IMR-90 (cell line): ENCODE results near the gene TMEM176B. TPM values are rescaled to one million over a fixed set of nuclear protein-coding genes. Genes with fewer than 3 reads are reported as not detected.
"Not testable (repeated sequence)": the region's sequence is repeated elsewhere in the genome, so short reads cannot be mapped to it uniquely, and the experiment has no call there.

Source experiments
- ATAC-seq: fragments of 200-7000 bp; cut with Tn5 transposase; 2 replicates; pipeline ENCODE4 v1.9.1; 2020; ENCODE audit warnings: low read depth, mild to moderate bottlenecking, moderate library complexity
- BruUV-seq: library from RNA; stranded (reverse); fragments of 400-500 nt; replicated peaks from 2 replicates; lab custom pipeline; 2021; lab: Mats Ljungman, UMichigan
- CTCF ChIA-PET: fragments of 300-600 bp; formaldehyde crosslinking; extraction: SDS; loops from one replicate; lab custom pipeline; 2021; ENCODE audit warnings: antibody characterized with exemption; lab: Yijun Ruan, JAX
- POLR2A ChIA-PET: fragments of 300-600 bp; sonication (Branson Sonifier 250); formaldehyde crosslinking; loops from one replicate; lab custom pipeline; 2022; ENCODE audit warnings: antibody characterized with exemption; ENCODE audit not compliant: unreplicated experiment; lab: Charles Lee
- DNase-seq: peaks from one replicate; pipeline ENCODE4 v3.0.0; 2013
- H2AFZ ChIP-seq: replicated peaks from 2 replicates; pipeline ENCODE3; 2013; ENCODE audit warnings: low read length, mild to moderate bottlenecking; ENCODE audit not compliant: poor library complexity
- H2AK5ac ChIP-seq: 2 replicates; pipeline ENCODE4 v1.6.1; 2013; ENCODE audit warnings: low read depth, low read length, inconsistent platforms
- H2AK9ac ChIP-seq: replicated peaks from 2 replicates; pipeline ENCODE3; 2013; ENCODE audit warnings: mild to moderate bottlenecking, low read depth, low read length, moderate library complexity; ENCODE audit not compliant: poor library complexity
- H2BK120ac ChIP-seq: 2 replicates; pipeline ENCODE4 v1.6.1; 2013; ENCODE audit warnings: low read depth, low read length, inconsistent platforms
- H2BK15ac ChIP-seq: 3 replicates; pipeline ENCODE4 v1.6.1; 2013; ENCODE audit warnings: low read depth, low read length, inconsistent platforms
- H2BK20ac ChIP-seq: 2 replicates; pipeline ENCODE4 v1.6.1; 2013; ENCODE audit warnings: low read depth, mild to moderate bottlenecking, inconsistent platforms, low read length, moderate library complexity
- H2BK5ac ChIP-seq: 2 replicates; pipeline ENCODE4 v1.6.1; 2013; ENCODE audit warnings: mild to moderate bottlenecking, low read depth, low read length, inconsistent platforms; ENCODE audit not compliant: poor library complexity, severe bottlenecking
- H3K14ac ChIP-seq: replicated peaks from 2 replicates; pipeline ENCODE4 v1.6.1; 2013; ENCODE audit warnings: low read depth, low read length, inconsistent platforms
- H3K18ac ChIP-seq: 2 replicates; pipeline ENCODE4 v1.6.1; 2013; ENCODE audit warnings: low read depth, low read length, control low read depth
- H3K23ac ChIP-seq: 2 replicates; pipeline ENCODE4 v1.6.1; 2013; ENCODE audit warnings: low read depth, low read length, inconsistent platforms
- H3K27ac ChIP-seq: 2 replicates; pipeline ENCODE4 v1.5.1; 2013; ENCODE audit warnings: mild to moderate bottlenecking, control low read depth, low read length; ENCODE audit not compliant: insufficient read depth
- H3K27me3 ChIP-seq: 2 replicates; pipeline ENCODE4 v1.6.1; 2013; ENCODE audit warnings: low read length; ENCODE audit not compliant: control insufficient read depth, insufficient read depth
- H3K36me3 ChIP-seq: 2 replicates; pipeline ENCODE4 v1.6.1; 2013; ENCODE audit warnings: low read length, mixed read lengths; ENCODE audit not compliant: control insufficient read depth, insufficient read depth
- H3K4ac ChIP-seq: 2 replicates; pipeline ENCODE4 v1.6.1; 2013; ENCODE audit warnings: low read depth, low read length, inconsistent platforms
- H3K4me1 ChIP-seq: 2 replicates; pipeline ENCODE4 v1.6.1; 2013; ENCODE audit warnings: low read length, mixed read lengths; ENCODE audit not compliant: control insufficient read depth, insufficient read depth
- H3K4me2 ChIP-seq: 2 replicates; pipeline ENCODE4 v1.6.1; 2013; ENCODE audit warnings: low read depth, mild to moderate bottlenecking, control low read depth, low read length, moderate library complexity
- H3K4me3 ChIP-seq: 2 replicates; pipeline ENCODE4 v1.5.1; 2013; ENCODE audit warnings: low read depth, mild to moderate bottlenecking, control low read depth, low read length, moderate library complexity; ENCODE audit not compliant: insufficient read depth
- H3K56ac ChIP-seq: 2 replicates; pipeline ENCODE4 v1.6.1; 2013; ENCODE audit warnings: low read length, inconsistent platforms; ENCODE audit not compliant: insufficient read depth; ENCODE audit errors: extremely low read depth
- H3K79me1 ChIP-seq, 2 experiments: 2 replicates each; pipeline ENCODE4 v1.6.1; 2013; ENCODE audit warnings: low read length in 2 of 2, inconsistent platforms in 1 of 2, low read depth in 1 of 2
- H3K9ac ChIP-seq: 2 replicates; pipeline ENCODE4 v1.6.1; 2013; ENCODE audit warnings: low read depth, low read length, control low read depth
- H3K9me1 ChIP-seq: 2 replicates; pipeline ENCODE4 v1.6.1; 2013; ENCODE audit warnings: low read length, inconsistent platforms; ENCODE audit not compliant: insufficient read depth
- H3K9me3 ChIP-seq: 2 replicates; pipeline ENCODE4 v1.6.1; 2013; ENCODE audit warnings: low read length; ENCODE audit not compliant: control insufficient read depth, insufficient read depth
- H4K20me1 ChIP-seq: 2 replicates; pipeline ENCODE4 v1.6.1; 2013; ENCODE audit warnings: low read length, inconsistent platforms; ENCODE audit not compliant: insufficient read depth
- H4K5ac ChIP-seq: 2 replicates; pipeline ENCODE4 v1.6.1; 2013; ENCODE audit warnings: mild to moderate bottlenecking, low read depth, low read length, control low read depth
- H4K8ac ChIP-seq, 2 experiments: 2 replicates each; pipeline ENCODE4 v1.6.1; 2013; ENCODE audit warnings: low read depth in 2 of 2, low read length in 2 of 2, control low read depth in 1 of 2, inconsistent platforms in 1 of 2
- H4K91ac ChIP-seq: 2 replicates; pipeline ENCODE4 v1.6.1; 2013; ENCODE audit warnings: low read depth, low read length, inconsistent platforms; ENCODE audit not compliant: insufficient read depth
- CEBPB ChIP-seq: IDR thresholded peaks from 2 replicates; pipeline ENCODE4 v1.6.1; 2012; ENCODE audit warnings: low read depth, low read length, improper control_type of control experiment
- RAD21 ChIP-seq: IDR thresholded peaks from 2 replicates; pipeline ENCODE4 v1.6.1; 2012; ENCODE audit warnings: low read length, improper control_type of control experiment
- WGBS, 2 experiments: methylation state at CpG; one replicate each; pipeline versions ENCODE4 v1.1.5 to v1.1.7; 2013; ENCODE audit warnings: missing lambda C conversion rate in 2 of 2; ENCODE audit not compliant: insufficient read length in 1 of 2; ENCODE audit errors: extremely low coverage in 2 of 2; 5-methylcytosine and 5-hydroxymethylcytosine counted together
- dilution Hi-C: fragments of 300-500 bp; cut with HindIII; formaldehyde crosslinking; loops from one replicate; pipeline ENCODE4 v1.14.3; 2018; ENCODE audit warnings: low sequenced_read_pairs; ENCODE audit not compliant: unreplicated experiment
- in situ Hi-C: fragments of 300-500 bp; cut with MboI; formaldehyde crosslinking; loops from 3 replicates; pipeline ENCODE4 v1.14.3; 2019; ENCODE audit warnings: low sequenced_read_pairs, inconsistent platforms, mixed read lengths
- intact Hi-C: fragments of 100-400 bp; cut with micrococcal nuclease; formaldehyde crosslinking; loops from 2 replicates; pipeline ENCODE4 v1.10.0; 2022
- polyA plus RNA-seq, 3 experiments: library from polyadenylated mRNA; depleted of rRNA; stranded (reverse); fragments of >200 nt; gene quantifications; 2 replicates each; pipeline ENCODE4 v1.2.3, GENCODE V29; 2012; ENCODE audit warnings: low replicate concordance in 1 of 3
- total RNA-seq: library from RNA; depleted of rRNA; stranded (reverse); fragments of >200 nt; gene quantifications from 2 replicates; pipeline ENCODE4 v1.2.3, GENCODE V29; 2012

TMEM176B gene
- total and polyA plus RNA-seq, 2 of the 4 experiments (the other 2 are of a cell fraction) = not detected

DNA sequence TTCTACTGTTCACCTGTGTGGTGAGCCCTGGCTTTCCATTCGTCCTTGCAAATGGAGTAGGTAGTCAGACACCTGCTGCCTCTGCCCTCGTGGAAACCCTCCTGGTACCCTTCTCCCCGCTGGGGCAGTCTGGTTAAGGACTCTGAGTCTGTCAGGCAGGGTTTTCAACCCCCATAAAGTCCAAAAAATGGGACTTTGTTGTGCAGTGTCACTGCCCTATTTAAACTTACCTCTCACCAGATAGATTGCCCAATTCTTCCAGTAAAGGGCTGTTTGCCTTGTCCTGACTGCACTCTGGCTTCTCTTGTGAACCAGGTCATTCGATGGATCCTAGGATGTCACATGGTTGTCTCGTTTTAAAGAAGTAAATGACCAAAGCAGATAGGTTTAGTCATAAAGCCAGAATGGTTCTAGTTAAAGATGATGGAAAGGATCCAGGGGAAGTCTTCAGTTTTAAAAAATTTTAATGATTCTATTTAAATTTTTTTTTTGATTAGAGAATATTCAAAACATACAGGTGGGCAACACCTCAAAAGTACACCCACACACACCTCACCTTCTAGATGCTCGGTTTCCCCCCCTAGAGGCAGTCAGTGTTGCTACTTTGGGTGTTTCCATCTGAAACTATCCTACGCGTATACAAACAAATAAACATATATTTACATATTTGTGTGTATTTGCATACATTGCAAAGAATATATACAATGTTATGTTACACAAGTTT is 22.0 kb downstream of the TMEM176B start (continued):
- TF ChIP-seq RAD21 (no peak), CEBPB (no peak)

DNA sequence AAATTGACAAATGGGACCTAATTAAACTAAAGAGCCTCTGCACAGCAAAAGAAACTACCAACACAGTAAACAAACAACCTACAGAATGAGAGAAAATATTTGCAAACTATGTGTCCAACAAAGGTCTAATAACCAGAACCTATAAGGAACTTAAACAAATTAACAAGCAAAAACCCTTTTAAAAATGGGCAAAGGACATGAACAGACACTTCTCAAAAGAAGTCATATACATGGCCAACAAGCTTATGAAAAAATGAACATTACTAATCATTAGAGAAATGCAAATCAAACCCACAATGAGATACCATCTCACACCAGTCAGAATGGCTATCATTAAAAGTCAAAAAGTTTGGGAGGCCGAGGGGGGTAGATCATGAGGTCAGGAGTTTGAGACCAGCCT is 26.0 kb downstream of the TMEM176B start:
- H2BK20ac ChIP-seq, H3K56ac ChIP-seq, BruUV-seq, H3K23ac ChIP-seq, H3K9me3 ChIP-seq, CTCF ChIA-PET, H3K79me1 ChIP-seq, ATAC-seq, H3K14ac ChIP-seq, in situ Hi-C loops, H3K36me3 ChIP-seq, H4K5ac ChIP-seq, dilution Hi-C loops, H4K91ac ChIP-seq, H3K4ac ChIP-seq, POLR2A ChIA-PET, H2BK120ac ChIP-seq, H3K27ac ChIP-seq, H3K4me2 ChIP-seq, intact Hi-C loops, H3K9me1 ChIP-seq, H3K4me1 ChIP-seq, H3K4me3 ChIP-seq, H3K18ac ChIP-seq, H2AK5ac ChIP-seq, H2BK5ac ChIP-seq, H4K8ac ChIP-seq, H3K9ac ChIP-seq, H2AK9ac ChIP-seq, DNase-seq, H4K20me1 ChIP-seq, H3K27me3 ChIP-seq, H2AFZ ChIP-seq, H2BK15ac ChIP-seq: not testable (repeated sequence)
- WGBS, 2 experiments = no CpG with 5 or more reads among the region's 1 CpG
